Muscle of back (tissue), 11 donors: Measurements from ENCODE around the gene DHRS4L2. TPM values are rescaled to one million over a fixed set of nuclear protein-coding genes. Genes with fewer than 3 reads are reported as not detected.

ENCODE experiments used
- DNase-seq, 3 donors: peaks; one replicate each; pipeline versions ENCODE4 v3.0.0 to v3.0.0-alpha.2; 2013
- polyA plus RNA-seq, 10 donors: library from polyadenylated mRNA; unstranded; fragments of 120-200 nt; gene quantifications; one replicate each; pipeline ENCODE4 v1.2.1, GENCODE V29; 2013; ENCODE audit not compliant: insufficient read length in 10 of 10

Gene DHRS4L2
- polyA plus RNA-seq, 10 donors = 8.4 to 17.3 (median 13.8) TPM

GRCh38 chr14:24052656-24053547 lies 64.2 kb downstream of the DHRS4L2 start:
- DNase-seq = no peak

GRCh38 chr14:24053548-24054323 lies 65.0 kb downstream of the DHRS4L2 start:
- DNase-seq = no peak

DNA sequence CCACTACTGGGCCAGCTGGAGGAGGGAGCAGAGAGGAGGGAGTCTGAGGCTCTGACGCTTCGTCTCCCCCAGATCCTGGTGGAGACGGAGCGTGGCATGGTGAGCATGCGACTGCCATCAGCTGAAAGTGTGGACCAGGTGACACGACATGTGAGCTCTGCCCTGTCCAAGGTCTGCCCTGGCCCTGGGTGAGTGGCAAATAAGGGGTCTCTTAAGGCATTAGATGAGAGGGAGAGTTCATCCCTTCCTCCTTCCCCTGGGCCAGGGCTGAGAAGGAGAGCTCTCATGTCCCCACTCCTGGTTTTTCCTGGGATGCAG lies 65.6 kb downstream of the DHRS4L2 start:
- DNase-seq = no peak

- DNase-seq = no peak
These were observed 65.9 kb downstream of the DHRS4L2 start for GRCh38 chr14:24054646-24055045.

Other genes starting within 250 kb of the DHRS4L2 start
- gene DHRS4, start 35.2 kb upstream of the DHRS4L2 start, polyA plus RNA-seq = 10 to 100 TPM; 10.4 to 29.7 (median 20.1) TPM
- under 1 TPM; 0.09 to 0.50 (median 0.17) TPM for gene CARMIL3, start 63.1 kb downstream of the DHRS4L2 start, polyA plus RNA-seq
- under 1 TPM in 1 of 10 donors, not detected in 9; 0.07 TPM for gene CPNE6, start 82.6 kb downstream of the DHRS4L2 start, polyA plus RNA-seq
- gene PCK2, start 105.4 kb downstream of the DHRS4L2 start, polyA plus RNA-seq = 1 to 10 TPM; 2.8 to 6.0 (median 3.5) TPM
- 10 to 100 TPM; 35.0 to 45.0 (median 38.1) TPM for gene DCAF11, start 125.8 kb downstream of the DHRS4L2 start, polyA plus RNA-seq
- 1 to 10 TPM in 9 of 10 donors, under 1 TPM in 1; 0.98 to 1.6 (median 1.2) TPM for gene NRL, start 126.0 kb downstream of the DHRS4L2 start, polyA plus RNA-seq
- gene FITM1, start 141.7 kb downstream of the DHRS4L2 start, polyA plus RNA-seq = 100 to 1,000 TPM in 8 of 10 donors, 10 to 100 TPM in 2; 68.5 to 142 (median 118) TPM
- 100 to 1,000 TPM in 8 of 10 donors, 10 to 100 TPM in 2; 96.2 to 122 (median 112) TPM for gene PSME1, start 147.3 kb downstream of the DHRS4L2 start, polyA plus RNA-seq
- 10 to 100 TPM; 19.1 to 30.8 (median 26.9) TPM for gene EMC9, start 152.7 kb downstream of the DHRS4L2 start, polyA plus RNA-seq
- 10 to 100 TPM; 72.7 to 96.7 (median 84.4) TPM for gene PSME2, start 157.7 kb downstream of the DHRS4L2 start, polyA plus RNA-seq
- gene RNF31, start 158.6 kb downstream of the DHRS4L2 start, polyA plus RNA-seq = 10 to 100 TPM; 26.5 to 46.0 (median 33.1) TPM
- gene IRF9, start 172.3 kb downstream of the DHRS4L2 start, polyA plus RNA-seq = 10 to 100 TPM; 23.8 to 36.0 (median 28.2) TPM
- gene REC8, start 183.2 kb downstream of the DHRS4L2 start, polyA plus RNA-seq = 10 to 100 TPM in 6 of 10 donors, 1 to 10 TPM in 4; 5.7 to 11.6 (median 10.7) TPM
- 10 to 100 TPM; 21.5 to 31.8 (median 26.6) TPM for gene IPO4, start 199.9 kb downstream of the DHRS4L2 start, polyA plus RNA-seq
- gene TM9SF1, start 206.5 kb downstream of the DHRS4L2 start, polyA plus RNA-seq = 10 to 100 TPM; 11.2 to 25.1 (median 17.6) TPM
- gene TSSK4, start 216.8 kb downstream of the DHRS4L2 start, polyA plus RNA-seq = 1 to 10 TPM; 1.8 to 8.7 (median 2.8) TPM
- 10 to 100 TPM; 26.0 to 44.1 (median 34.5) TPM for gene CHMP4A, start 224.6 kb downstream of the DHRS4L2 start, polyA plus RNA-seq
- gene MDP1, start 227.1 kb downstream of the DHRS4L2 start, polyA plus RNA-seq = 10 to 100 TPM in 1 of 10 donors, 1 to 10 TPM in 9; 6.1 to 10.2 (median 8.0) TPM
- 100 to 1,000 TPM; 168 to 226 (median 186) TPM for gene NEDD8, start 243.4 kb downstream of the DHRS4L2 start, polyA plus RNA-seq
- 10 to 100 TPM; 41.5 to 57.6 (median 50.7) TPM for gene GMPR2, start 244.0 kb downstream of the DHRS4L2 start, polyA plus RNA-seq